NCI-H1105 treated with DMSO at 0.1 percent for 48 hours (cell line): ENCODE data around the gene EOLA1.
"Not testable (repeated sequence)": the region's sequence is repeated elsewhere in the genome, so short reads cannot be mapped to it uniquely, and the experiment has no call there.

ENCODE experiments used
- DNase-seq: peaks from one replicate; lab custom pipeline; 2025; lab: John Stamatoyannopoulos, UW

Gene EOLA1

GRCh38 chrX:149513825-149514428 is 26.9 kb upstream of the EOLA1 start:
- DNase-seq = no peak

- DNase-seq = no peak
Measured at GRCh38 chrX:149515954-149516602, 24.7 kb upstream of the EOLA1 start.

DNA sequence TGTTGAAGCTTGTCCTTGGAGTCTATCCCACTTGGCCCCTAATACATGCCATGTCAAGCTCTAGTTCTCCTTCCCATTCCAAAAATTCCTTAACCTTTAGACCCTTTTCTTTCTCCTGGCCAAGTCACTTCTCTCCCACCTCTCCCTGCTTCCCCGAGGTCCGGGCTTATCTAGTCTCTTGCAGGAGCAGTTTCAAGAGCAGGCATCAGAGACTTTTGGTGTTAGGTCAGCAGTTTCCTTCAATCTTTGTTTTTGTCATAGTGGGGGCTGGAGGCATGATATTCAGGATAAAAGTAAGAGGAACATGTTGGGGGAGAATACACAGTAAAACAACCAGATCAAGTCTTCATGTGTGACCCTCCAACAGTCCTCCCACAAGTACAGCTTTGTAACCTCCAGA is 24.2 kb upstream of the EOLA1 start:
- no peak for DNase-seq

- no peak for DNase-seq
Measured at GRCh38 chrX:149517308-149517707, 23.5 kb upstream of the EOLA1 start.

DNA sequence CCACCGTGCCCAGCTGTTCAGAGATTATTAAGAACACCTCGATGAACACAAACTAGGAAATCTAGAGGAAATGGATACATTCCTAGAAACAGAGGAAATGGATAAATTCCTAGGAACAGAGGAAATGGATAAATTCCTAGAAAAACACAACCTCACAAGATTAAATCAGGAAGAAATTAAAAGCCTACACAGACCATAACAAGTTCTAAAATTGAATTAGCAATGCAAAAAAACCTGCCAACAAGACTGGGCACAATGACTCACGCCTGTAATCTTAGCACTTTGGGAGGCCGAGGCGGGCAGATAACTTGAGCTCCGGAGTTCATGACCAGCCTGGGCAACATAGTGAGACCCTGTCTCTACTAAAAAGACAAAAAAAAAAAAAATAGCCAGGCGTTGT is 22.6 kb upstream of the EOLA1 start:
- DNase-seq = no peak

- not testable (repeated sequence) for DNase-seq
Measured at GRCh38 chrX:149520636-149521277, 20.1 kb upstream of the EOLA1 start.

GRCh38 chrX:149521438-149521837 is 19.4 kb upstream of the EOLA1 start:
- no peak for DNase-seq

DNA sequence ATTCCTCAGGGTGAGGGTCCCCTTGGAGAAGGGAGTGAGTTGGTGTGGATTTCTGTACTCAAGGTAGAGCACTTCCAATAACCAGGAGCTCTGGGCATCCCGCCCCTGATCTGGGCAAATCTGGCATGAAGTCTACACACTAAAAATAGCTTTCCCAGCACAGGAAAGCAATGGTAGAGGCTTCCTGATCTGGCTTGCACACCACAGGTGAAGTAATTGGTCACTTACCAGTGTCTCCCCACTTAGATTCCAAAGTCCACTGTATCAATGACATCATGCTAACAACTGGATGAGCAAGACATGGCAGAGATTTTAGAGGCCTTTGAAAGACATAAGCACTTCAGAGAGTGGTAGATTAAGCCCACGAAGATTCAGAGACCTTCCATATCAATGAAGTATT is 17.9 kb upstream of the EOLA1 start:
- DNase-seq = no peak

DNA sequence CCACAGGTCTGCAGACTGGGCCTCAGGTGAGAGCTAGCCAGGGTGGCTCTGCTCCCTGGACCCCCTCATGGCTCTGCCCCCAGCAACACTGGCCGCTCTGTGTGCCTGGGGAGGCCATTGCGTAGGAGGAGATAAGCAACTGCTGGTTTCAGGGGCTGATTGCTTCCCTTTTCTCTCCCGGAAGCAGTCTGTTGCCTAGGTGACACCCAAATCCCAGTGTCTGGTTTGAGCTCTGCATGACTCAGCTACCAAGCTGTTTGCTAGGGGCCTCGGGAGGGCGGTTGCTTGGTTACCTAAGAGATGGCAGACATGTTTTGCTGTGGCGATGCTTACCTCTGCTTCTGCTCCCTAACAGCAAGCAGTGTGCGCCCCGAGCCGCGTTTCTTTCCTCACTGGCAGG is 15.4 kb upstream of the EOLA1 start:
- peak; percentile 70 for DNase-seq

DNA sequence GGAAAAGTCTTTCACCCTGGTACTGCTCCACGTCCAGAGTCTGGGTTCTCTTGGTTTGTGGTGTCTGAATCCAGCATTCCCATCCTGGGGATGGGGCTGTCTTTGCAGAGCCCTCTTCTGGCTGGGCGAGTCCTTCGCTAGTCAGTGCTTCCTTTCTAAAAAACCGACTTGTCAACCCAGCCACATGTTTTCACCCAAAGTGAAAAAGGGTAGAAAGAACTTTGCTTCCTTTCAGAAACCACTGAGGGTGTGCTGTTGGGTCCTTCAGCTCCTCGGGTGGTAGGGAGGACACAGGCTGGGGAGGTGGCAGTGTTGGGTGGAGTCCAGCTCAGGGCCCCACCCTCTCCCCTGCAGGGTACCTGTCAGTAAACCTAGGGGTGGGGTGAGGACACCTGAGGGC is 14.9 kb upstream of the EOLA1 start:
- peak; percentile 16 for DNase-seq

DNA sequence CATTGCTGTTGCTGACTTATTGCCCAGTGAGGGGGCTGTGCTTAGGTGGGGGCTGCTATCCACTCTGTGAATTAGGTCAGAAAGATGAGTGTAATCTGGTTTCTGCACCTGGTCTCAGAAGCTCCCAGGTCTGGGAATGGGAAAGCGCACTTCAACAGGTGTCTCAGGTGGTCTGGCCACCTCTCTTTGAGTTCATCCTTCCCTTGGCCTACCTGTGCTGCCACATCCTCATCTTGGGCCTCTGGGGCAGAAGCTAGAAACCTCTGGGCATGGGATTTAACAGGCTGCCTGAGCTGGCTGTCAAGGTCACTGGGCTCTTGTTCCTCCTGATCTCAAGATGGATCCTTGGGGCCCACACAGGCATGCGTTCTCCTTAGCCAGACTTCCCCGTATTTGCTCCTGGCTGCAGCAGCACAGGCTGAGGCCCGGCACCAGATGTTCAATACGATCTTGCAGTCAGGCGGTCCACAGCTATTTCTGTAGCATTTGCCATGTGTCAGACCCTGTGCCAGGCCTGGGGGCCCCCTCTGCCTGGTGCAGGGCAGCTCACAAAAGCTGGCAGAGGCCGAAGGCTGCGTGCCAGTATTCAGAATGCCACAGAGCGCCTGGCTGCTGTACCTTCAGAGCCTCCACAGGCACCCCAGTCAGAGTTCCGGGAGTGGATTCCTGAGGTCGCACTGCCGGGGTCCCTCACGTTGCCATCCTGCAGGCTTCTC is 14.3 kb upstream of the EOLA1 start:
- not testable (repeated sequence) for DNase-seq

DNA sequence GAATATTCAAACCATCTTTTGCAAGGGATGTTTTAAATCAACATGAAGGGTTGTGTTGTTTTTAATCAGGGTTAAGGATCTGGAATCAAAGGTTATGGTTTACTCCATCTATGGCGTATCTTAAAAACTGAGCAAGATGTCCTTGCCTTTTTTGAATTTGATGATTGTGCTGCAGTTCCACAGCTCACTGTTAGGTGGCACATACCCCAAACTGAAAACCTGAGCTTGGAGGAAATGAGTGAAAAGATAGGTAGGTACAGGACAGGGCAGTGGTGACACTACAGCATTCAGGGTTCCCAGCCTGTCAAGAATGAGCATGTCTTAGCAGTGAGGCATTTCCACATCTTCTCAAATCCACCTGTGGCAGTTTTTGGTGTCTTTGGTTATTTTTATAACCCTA is 13.1 kb upstream of the EOLA1 start:
- peak; percentile 45 for DNase-seq

GRCh38 chrX:149528381-149528780 is 12.4 kb upstream of the EOLA1 start:
- DNase-seq = no peak

DNA sequence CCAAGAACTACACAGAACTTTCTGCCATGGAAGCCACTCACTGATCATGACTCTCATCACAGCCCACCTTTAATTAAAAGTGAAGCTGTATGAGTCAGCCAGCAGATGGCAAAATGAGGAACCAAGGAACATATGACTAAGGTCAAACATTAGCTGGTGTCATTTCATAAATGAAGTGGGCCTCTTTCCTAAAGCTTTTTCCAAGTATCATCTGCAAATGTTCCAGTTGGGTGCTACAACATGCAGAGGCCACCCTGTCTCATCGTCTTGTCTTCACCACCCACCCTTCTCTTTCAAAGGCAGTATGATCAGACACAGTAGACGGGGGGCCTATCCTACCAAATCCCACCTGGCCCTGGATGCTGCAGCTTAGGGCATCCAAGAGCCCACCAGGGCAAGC is 9.2 kb upstream of the EOLA1 start:
- no peak for DNase-seq

GRCh38 chrX:149532868-149533267 is 7.9 kb upstream of the EOLA1 start:
- DNase-seq = not testable (repeated sequence)

DNA sequence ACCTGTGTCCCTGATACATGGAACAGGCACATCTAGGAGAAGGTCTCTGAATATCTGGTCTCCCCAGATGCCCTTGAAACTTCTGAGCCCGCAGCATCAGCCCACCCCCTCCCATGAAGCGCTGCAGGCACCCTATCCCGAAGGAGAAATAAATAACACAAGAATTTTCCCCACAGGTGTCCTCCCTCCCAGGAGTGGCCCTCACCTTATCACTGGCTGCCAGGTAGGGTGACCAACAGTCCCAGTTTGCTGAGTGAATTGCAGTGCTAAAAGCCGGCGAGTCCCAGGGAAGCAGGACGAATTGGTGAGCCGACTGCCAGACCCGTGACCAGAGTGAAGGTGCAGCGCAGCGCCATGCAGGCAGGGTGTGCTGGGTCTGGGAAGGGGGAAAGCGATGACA is 6.8 kb upstream of the EOLA1 start:
- DNase-seq = not testable (repeated sequence)

GRCh38 chrX:149534926-149535602 is 5.7 kb upstream of the EOLA1 start:
- DNase-seq = not testable (repeated sequence)

- DNase-seq = not testable (repeated sequence)
Measured at GRCh38 chrX:149537474-149537873, 3.3 kb upstream of the EOLA1 start.

DNA sequence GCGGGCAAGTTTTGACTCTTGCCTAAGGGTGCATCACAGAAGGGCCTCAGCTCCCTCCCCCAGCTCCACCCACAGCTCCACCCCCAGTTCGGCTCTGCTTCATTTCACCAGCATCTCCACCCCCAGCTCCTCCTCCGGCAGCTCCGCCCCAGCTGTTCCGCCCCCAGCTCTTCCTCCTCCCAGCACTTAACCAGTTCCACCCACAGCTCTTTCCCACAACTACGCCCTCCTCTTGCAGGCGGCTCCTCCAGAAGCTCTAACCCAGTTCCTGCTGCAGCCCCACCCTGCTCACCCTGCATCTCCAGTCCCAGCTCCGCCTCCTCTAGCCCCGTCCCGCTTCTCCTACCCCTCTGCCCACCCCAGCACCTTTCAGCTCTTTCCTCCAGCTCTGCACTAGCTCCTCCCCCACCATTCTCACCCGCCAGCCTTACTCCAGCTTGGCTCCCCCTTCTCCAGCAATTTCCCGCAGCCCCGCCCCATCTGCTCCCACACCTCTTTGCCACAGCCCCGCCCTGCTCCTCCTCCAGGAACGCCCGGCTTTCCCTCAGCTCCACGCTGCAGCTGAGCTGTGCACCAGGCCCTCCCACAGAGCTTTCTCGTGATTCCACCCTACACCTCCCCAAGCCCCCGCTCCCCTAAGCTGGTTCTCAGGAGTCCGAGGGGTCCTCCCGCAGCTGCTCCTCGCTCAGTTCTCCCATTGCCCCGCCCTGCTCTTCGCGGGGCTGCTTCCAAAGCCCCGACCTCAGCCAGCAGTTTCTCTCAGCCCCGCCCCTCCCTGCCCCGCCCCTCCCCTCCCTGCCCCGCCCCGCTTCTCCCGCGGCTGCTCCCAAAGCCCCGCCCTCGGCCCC is 1.3 kb upstream of the EOLA1 start:
- DNase-seq = peak; percentile 97

DNA sequence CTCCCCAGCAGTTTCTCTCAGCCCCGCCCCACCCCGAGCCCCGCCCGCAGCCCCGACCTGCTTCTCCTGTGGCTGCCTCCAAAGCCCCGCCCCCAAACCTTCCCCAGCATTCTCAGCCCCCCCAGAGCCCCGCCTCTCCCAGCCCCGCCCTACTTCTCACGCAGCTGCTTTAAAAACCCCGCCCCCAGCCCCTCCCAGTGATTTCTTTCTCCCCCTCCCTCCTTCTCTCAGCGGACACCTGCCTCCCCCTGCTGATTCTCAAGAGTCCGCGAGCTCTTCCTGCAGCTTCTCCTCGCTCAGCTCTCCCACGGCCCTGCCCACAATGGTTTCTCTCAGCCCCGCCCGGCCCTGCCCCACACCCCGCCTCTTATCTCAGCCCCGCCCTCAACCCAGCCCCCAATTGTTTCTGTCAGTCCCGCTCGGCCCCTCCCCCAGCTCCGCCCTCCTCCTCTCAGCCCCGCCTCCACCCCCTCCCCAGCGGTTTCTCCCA is 636 bp upstream of the EOLA1 start:
- peak; percentile 97 for DNase-seq

- DNase-seq = no peak
Measured at GRCh38 chrX:149541521-149542047, 772 bp downstream of the EOLA1 start.
